Measurements from ENCODE around the gene UNC93A.
A peak's percentile ranks its signal among the peaks of the same experiment; 100 is the strongest.
"Not testable (repeated sequence)": the region's sequence is repeated elsewhere in the genome, so short reads cannot be mapped to it uniquely, and the experiment has no call there.

UNC93A gene

DNA sequence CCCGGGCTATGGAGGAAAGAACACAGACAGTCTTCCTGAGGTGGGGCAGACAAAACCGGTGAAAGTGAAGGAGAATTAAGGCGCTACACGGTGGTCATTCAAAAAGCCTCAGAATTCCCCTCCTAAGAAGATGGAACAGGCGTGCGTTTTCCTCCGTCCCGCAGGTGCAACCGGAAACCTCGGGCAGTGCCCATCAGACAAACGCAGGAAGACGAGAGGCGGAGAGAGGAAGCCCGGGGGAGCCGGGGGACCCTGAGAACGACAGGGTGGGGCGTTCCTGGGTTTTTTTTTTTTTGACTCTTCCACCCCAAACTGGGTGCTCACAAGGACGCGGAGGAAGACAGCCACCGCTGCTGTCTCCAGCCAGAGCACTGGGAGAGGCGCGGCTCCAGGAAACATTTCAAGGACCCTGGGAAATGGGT, 59.2 kb downstream of the UNC93A start:
- Histone ChIP-seq H3K4me1 (ENCODE audit: control extremely low read depth in 1 of 4, control insufficient read depth in 4 of 4, insufficient read depth in 4 of 4, low read length in 3 of 4) (peaks cover 0 to 20% (median 18%) of the 10 kb centered on the region in 4 experiments), H3K9me3 (ENCODE audit: control extremely low read depth in 1 of 5, control insufficient read depth in 4 of 5, insufficient read depth in 2 of 5, low read depth in 1 of 5, low read length in 4 of 5) (peaks cover 0 to 14% (median 2%) of the 10 kb centered on the region in 5 experiments), H3K4me3 (ENCODE audit: control insufficient read depth in 1 of 7, extremely low read depth in 1 of 7, insufficient read depth in 4 of 7, low read depth in 2 of 7, low read length in 6 of 7) (peak overlapping the region in 6 of 7 experiments; percentile 42 to 75 (median 57)), H3K27me3 (replicated peaks in 2 of 5; ENCODE audit: control insufficient read depth in 4 of 5, insufficient read depth in 5 of 5, low read length in 4 of 5) (peaks cover 0 to 40% (median 14%) of the 10 kb centered on the region in 5 experiments), H3K36me3 (ENCODE audit: control insufficient read depth in 4 of 4, insufficient read depth in 4 of 4, low read length in 3 of 4) (no peaks in the 10 kb centered on the region), H3K27ac (ENCODE audit: insufficient read depth in 1 of 2, low read depth in 1 of 2, low read length in 2 of 2, poor library complexity in 1 of 2, severe bottlenecking in 2 of 2) (no peak overlapping the region)
- ChIA-PET POLR2A (no interaction called here), CTCF (interaction anchor here (1.4 kb wide), 1 partner anchor 130 kb away, joined by 3 read pairs; no protein-coding TSS in a partner anchor)
- 2% methylated on average over 14 of the region's 22 CpGs for WGBS (ENCODE audit: insufficient coverage)
- no peak for DNase-seq

- Histone ChIP-seq H3K27ac (ENCODE audit: insufficient read depth in 1 of 2, low read depth in 1 of 2, low read length in 2 of 2, poor library complexity in 1 of 2, severe bottlenecking in 2 of 2) (no peak overlapping the region), H3K36me3 (ENCODE audit: control insufficient read depth in 4 of 4, insufficient read depth in 4 of 4, low read length in 3 of 4) (no peaks in the 10 kb centered on the region), H3K9me3 (ENCODE audit: control extremely low read depth in 1 of 5, control insufficient read depth in 4 of 5, insufficient read depth in 2 of 5, low read depth in 1 of 5, low read length in 4 of 5) (peaks cover 0 to 14% (median 2%) of the 10 kb centered on the region in 5 experiments), H3K27me3 (replicated peaks in 2 of 5; ENCODE audit: control insufficient read depth in 4 of 5, insufficient read depth in 5 of 5, low read length in 4 of 5) (peaks cover 0 to 45% (median 14%) of the 10 kb centered on the region in 5 experiments), H3K4me3 (ENCODE audit: control insufficient read depth in 1 of 7, extremely low read depth in 1 of 7, insufficient read depth in 4 of 7, low read depth in 2 of 7, low read length in 6 of 7) (peak overlapping the region; percentile 34 to 75 (median 55)), H3K4me1 (ENCODE audit: control extremely low read depth in 1 of 4, control insufficient read depth in 4 of 4, insufficient read depth in 4 of 4, low read length in 3 of 4) (peaks cover 0 to 20% (median 18%) of the 10 kb centered on the region in 4 experiments)
- POLR2A ChIA-PET, result interaction anchor here (0.6 kb wide), 1 partner anchor 149 kb away, joined by 5 read pairs; no protein-coding TSS in a partner anchor
- under 1% methylated on average over 56 of the region's 62 CpGs for WGBS (ENCODE audit: insufficient coverage)
- CTCF ChIA-PET, result interaction anchor here (0.6 to 2.4 kb wide), 9 partner anchors 10 to 131 kb away, joined by 3 to 10 read pairs (median 3); no protein-coding TSS in a partner anchor
- DNase-seq, result peak; percentile 77 to 92 (median 90)
Observed at GRCh38 chr6:167350731-167351655, 59.9 kb downstream of the UNC93A start.

DNA sequence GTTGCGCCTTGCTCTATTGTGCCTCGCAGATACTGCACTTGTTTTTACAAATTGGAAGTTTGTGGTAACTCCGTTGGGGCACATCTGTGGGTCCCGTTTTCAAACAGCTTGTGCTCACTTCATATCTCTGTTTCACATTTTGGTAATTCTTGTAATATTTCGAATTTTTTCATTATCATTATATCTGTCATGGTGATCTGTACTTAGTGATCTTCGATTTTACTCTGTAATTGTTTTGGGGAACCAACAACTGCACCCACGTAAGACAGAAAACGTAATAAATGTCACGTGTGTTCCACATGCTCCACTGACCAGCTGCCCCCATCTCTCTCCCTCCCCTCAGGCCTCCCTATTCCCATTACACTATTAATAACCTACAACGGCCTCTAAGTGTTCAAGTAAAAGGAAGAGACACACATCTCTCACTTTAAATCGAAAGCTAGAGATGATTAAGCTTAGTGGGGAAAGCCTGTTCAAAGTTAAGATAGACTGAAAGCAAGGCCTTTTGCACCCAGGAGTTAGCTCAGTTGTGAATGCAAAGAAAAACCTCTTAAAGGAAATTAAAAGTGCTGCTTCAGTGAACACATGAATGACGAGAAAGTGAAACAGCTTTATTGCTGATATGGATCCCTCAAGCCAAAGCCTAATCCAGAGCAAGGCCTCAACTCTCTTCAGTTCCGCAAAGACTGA, 60.7 kb downstream of the UNC93A start:
- ChIA-PET POLR2A (no interaction called here), CTCF (interaction anchor here (0.8 to 2.4 kb wide), 7 partner anchors 8 to 132 kb away, joined by 3 to 10 read pairs (median 3); no protein-coding TSS in a partner anchor)
- no peak for DNase-seq
- H3K27me3 ChIP-seq (replicated peaks in 2 of 5; ENCODE audit: control insufficient read depth in 4 of 5, insufficient read depth in 5 of 5, low read length in 4 of 5), result peaks cover 0 to 51% (median 16%) of the 10 kb centered on the region in 5 experiments
- H3K27ac ChIP-seq (ENCODE audit: insufficient read depth in 1 of 2, low read depth in 1 of 2, low read length in 2 of 2, poor library complexity in 1 of 2, severe bottlenecking in 2 of 2), result no peak overlapping the region
- WGBS (ENCODE audit: insufficient coverage), result 49% methylated on average over 7 of the region's 13 CpGs
- peaks cover 0 to 20% (median 18%) of the 10 kb centered on the region in 4 experiments for H3K4me1 ChIP-seq (ENCODE audit: control extremely low read depth in 1 of 4, control insufficient read depth in 4 of 4, insufficient read depth in 4 of 4, low read length in 3 of 4)
- peak overlapping the region in 4 of 7 experiments; percentile 24 to 75 (median 57) for H3K4me3 ChIP-seq (ENCODE audit: control insufficient read depth in 1 of 7, extremely low read depth in 1 of 7, insufficient read depth in 4 of 7, low read depth in 2 of 7, low read length in 6 of 7)
- H3K9me3 ChIP-seq (ENCODE audit: control extremely low read depth in 1 of 5, control insufficient read depth in 4 of 5, insufficient read depth in 2 of 5, low read depth in 1 of 5, low read length in 4 of 5), result peaks cover 0 to 14% (median 2%) of the 10 kb centered on the region in 5 experiments
- H3K36me3 ChIP-seq (ENCODE audit: control insufficient read depth in 4 of 4, insufficient read depth in 4 of 4, low read length in 3 of 4), result no peaks in the 10 kb centered on the region

- CTCF ChIA-PET, result no interaction called here
- POLR2A ChIA-PET, result no interaction called here
- DNase-seq, result no peak
Observed at GRCh38 chr6:167356874-167357273, 65.8 kb downstream of the UNC93A start.

GRCh38 chr6:167358394-167358793, 67.3 kb downstream of the UNC93A start:
- H3K27ac ChIP-seq (ENCODE audit: insufficient read depth in 1 of 2, low read depth in 1 of 2, low read length in 2 of 2, poor library complexity in 1 of 2, severe bottlenecking in 2 of 2); CTCF ChIA-PET; H3K4me3 ChIP-seq (ENCODE audit: control insufficient read depth in 1 of 7, extremely low read depth in 1 of 7, insufficient read depth in 4 of 7, low read depth in 2 of 7, low read length in 6 of 7); H3K36me3 ChIP-seq (ENCODE audit: control insufficient read depth in 4 of 4, insufficient read depth in 4 of 4, low read length in 3 of 4); POLR2A ChIA-PET; DNase-seq; H3K9me3 ChIP-seq (ENCODE audit: control extremely low read depth in 1 of 5, control insufficient read depth in 4 of 5, insufficient read depth in 2 of 5, low read depth in 1 of 5, low read length in 4 of 5); H3K4me1 ChIP-seq (ENCODE audit: control extremely low read depth in 1 of 4, control insufficient read depth in 4 of 4, insufficient read depth in 4 of 4, low read length in 3 of 4): not testable (repeated sequence)
- H3K27me3 ChIP-seq (replicated peaks in 2 of 5; ENCODE audit: control insufficient read depth in 4 of 5, insufficient read depth in 5 of 5, low read length in 4 of 5), result peaks cover 0 to 13% (median 6%) of the 10 kb centered on the region in 5 experiments
- 82% methylated on average over 2 of the region's 11 CpGs for WGBS (ENCODE audit: insufficient coverage)

More at GRCh38 chr6:167356874-167357273, 65.8 kb downstream of the UNC93A start:
- Histone ChIP-seq H3K36me3 (ENCODE audit: control insufficient read depth in 4 of 4, insufficient read depth in 4 of 4, low read length in 3 of 4) (no peaks in the 10 kb centered on the region), H3K9me3 (ENCODE audit: control extremely low read depth in 1 of 5, control insufficient read depth in 4 of 5, insufficient read depth in 2 of 5, low read depth in 1 of 5, low read length in 4 of 5) (peaks cover 0 to 14% (median 2%) of the 10 kb centered on the region in 5 experiments), H3K27ac (ENCODE audit: insufficient read depth in 1 of 2, low read depth in 1 of 2, low read length in 2 of 2, poor library complexity in 1 of 2, severe bottlenecking in 2 of 2) (no peak overlapping the region), H3K4me1 (ENCODE audit: control extremely low read depth in 1 of 4, control insufficient read depth in 4 of 4, insufficient read depth in 4 of 4, low read length in 3 of 4) (peaks cover 0 to under 1% (median 0%) of the 10 kb centered on the region in 4 experiments), H3K27me3 (replicated peaks in 2 of 5; ENCODE audit: control insufficient read depth in 4 of 5, insufficient read depth in 5 of 5, low read length in 4 of 5) (peaks cover 0 to 21% (median 8%) of the 10 kb centered on the region in 5 experiments), H3K4me3 (ENCODE audit: control insufficient read depth in 1 of 7, extremely low read depth in 1 of 7, insufficient read depth in 4 of 7, low read depth in 2 of 7, low read length in 6 of 7) (no peak overlapping the region)
- 100% methylated on average over 1 of the region's 3 CpGs for WGBS (ENCODE audit: insufficient coverage)

DNA sequence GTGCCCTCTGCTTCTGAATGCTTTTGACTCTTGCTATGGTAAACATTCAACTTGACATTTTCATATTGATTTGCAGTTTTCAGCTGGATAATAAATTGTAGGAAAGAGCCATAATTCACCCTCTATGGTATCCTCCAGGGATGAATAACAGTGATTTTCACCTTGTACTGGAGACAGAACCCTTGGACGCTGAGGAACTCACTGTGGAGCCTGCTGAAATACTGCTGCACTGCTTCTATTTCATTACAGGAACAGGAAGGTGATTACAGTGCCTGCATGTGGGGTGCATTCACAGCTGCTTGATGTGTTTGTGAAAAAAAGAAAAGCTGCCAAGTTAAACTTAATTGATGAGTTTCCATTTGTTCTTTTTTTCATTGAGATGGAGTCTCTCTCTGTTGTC, 70.1 kb downstream of the UNC93A start:
- DNase-seq; H3K9me3 ChIP-seq (ENCODE audit: control extremely low read depth in 1 of 5, control insufficient read depth in 4 of 5, insufficient read depth in 2 of 5, low read depth in 1 of 5, low read length in 4 of 5); H3K36me3 ChIP-seq (ENCODE audit: control insufficient read depth in 4 of 4, insufficient read depth in 4 of 4, low read length in 3 of 4); POLR2A ChIA-PET; H3K4me3 ChIP-seq (ENCODE audit: control insufficient read depth in 1 of 7, extremely low read depth in 1 of 7, insufficient read depth in 4 of 7, low read depth in 2 of 7, low read length in 6 of 7); CTCF ChIA-PET; H3K27ac ChIP-seq (ENCODE audit: insufficient read depth in 1 of 2, low read depth in 1 of 2, low read length in 2 of 2, poor library complexity in 1 of 2, severe bottlenecking in 2 of 2); H3K27me3 ChIP-seq (replicated peaks in 2 of 5; ENCODE audit: control insufficient read depth in 4 of 5, insufficient read depth in 5 of 5, low read length in 4 of 5); H3K4me1 ChIP-seq (ENCODE audit: control extremely low read depth in 1 of 4, control insufficient read depth in 4 of 4, insufficient read depth in 4 of 4, low read length in 3 of 4): not testable (repeated sequence)
- 60% methylated on average over 1 of the region's 1 CpG for WGBS (ENCODE audit: insufficient coverage)
